ENCODE results near the gene S100A7.

S100A7 gene

GRCh38 chr1:153490272-153491051 lies 30.0 kb upstream of the S100A7 start:
- no peak overlapping the region for H3K4me3 ChIP-seq (ENCODE audit: low read length)

DNA sequence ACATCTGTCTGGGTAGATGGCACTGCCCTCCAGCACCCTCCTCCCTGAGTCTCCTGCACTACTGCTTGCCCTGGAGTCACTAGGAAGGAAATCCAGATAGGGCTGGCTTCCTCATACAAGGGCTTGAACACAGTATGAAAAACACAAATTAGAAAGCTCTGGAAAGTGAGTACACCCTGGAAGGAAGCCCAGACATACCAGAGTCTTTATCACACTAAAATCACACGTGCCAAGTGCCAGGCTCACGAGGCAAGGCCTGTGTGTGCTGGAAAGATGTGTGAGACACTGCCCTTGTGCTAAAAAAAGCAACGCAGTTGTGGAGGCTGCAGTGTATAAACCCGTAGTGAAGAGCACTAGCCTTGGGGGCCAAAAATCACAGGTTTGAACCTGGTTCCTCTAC lies 28.3 kb upstream of the S100A7 start:
- DNase-seq (ENCODE audit: low read depth) = no peak
- H3K4me3 ChIP-seq (ENCODE audit: low read length) = no peak overlapping the region
- no peak for TF ChIP-seq CTCF (IDR thresholded peaks at IDR 0.05; ENCODE audit: insufficient read depth, low read depth, low read length, missing control alignments)

More at GRCh38 chr1:153490272-153491051, 30.0 kb upstream of the S100A7 start:
- peak; percentile 98 for DNase-seq (ENCODE audit: low read depth)
- peak; percentile 26 for TF ChIP-seq CTCF (IDR thresholded peaks at IDR 0.05; ENCODE audit: insufficient read depth, low read depth, low read length, missing control alignments)

DNA sequence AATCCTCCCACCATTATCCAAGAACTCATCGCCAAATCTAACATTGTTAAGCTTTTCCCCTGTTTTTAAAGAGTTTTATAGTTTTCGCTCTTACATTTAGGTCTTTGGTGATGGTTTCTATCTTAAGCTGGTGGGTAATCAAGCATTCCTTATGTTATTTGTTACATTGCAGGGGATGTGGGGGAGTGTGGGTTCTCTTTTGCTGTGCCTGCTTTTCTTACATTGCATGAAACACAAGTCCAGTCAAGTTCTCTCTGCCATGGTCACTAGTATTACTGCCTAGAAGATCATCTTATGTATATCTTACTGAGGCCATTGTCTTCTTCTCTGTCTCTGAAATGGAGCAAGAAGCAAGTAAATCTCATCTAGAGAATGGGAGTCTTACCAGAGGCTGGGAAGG lies 27.3 kb upstream of the S100A7 start:
- DNase-seq (ENCODE audit: low read depth) = no peak
- H3K4me3 ChIP-seq (ENCODE audit: low read length) = no peak overlapping the region
- no peak for TF ChIP-seq CTCF (IDR thresholded peaks at IDR 0.05; ENCODE audit: insufficient read depth, low read depth, low read length, missing control alignments)

GRCh38 chr1:153485863-153486262 lies 25.4 kb upstream of the S100A7 start:
- TF ChIP-seq CTCF (IDR thresholded peaks at IDR 0.05; ENCODE audit: insufficient read depth, low read depth, low read length, missing control alignments) = no peak
- no peak overlapping the region for H3K4me3 ChIP-seq (ENCODE audit: low read length)
- peak; percentile 69 for DNase-seq (ENCODE audit: low read depth)

GRCh38 chr1:153483776-153484175 lies 23.3 kb upstream of the S100A7 start:
- DNase-seq (ENCODE audit: low read depth) = no peak
- no peak overlapping the region for H3K4me3 ChIP-seq (ENCODE audit: low read length)
- TF ChIP-seq CTCF (IDR thresholded peaks at IDR 0.05; ENCODE audit: insufficient read depth, low read depth, low read length, missing control alignments) = no peak

GRCh38 chr1:153481124-153481523 lies 20.7 kb upstream of the S100A7 start:
- no peak for DNase-seq (ENCODE audit: low read depth)
- no peak overlapping the region for H3K4me3 ChIP-seq (ENCODE audit: low read length)
- no peak for TF ChIP-seq CTCF (IDR thresholded peaks at IDR 0.05; ENCODE audit: insufficient read depth, low read depth, low read length, missing control alignments)

Measured in epithelial cell of esophagus (primary cell).